ENCODE measurements around the gene EPB41L5. TPM values are rescaled to one million over a fixed set of nuclear protein-coding genes. Genes with fewer than 3 reads are reported as not detected.

The EPB41L5 gene
- total and polyA plus RNA-seq, 5 donors, result 2.5 to 19.9 (median 14.7) TPM

DNA sequence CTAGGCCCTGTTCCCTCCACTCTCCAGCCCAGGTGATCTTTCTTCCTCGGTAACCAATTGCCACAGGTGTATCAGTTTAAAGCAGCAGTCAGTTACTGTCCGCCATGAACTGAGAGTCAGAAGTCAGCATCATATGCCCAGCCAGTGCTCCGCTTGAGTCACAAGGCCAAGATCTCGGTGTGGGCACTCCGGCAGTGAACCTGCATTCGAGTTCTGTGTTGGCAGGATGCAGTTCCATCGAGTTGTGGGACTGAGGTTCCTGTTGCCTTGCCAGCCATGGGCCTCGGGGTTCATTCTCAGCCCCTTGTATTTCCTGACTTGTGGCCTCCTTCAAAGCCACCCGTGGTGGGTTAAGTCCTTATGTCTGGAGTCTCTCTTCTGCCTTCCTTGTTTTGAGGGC lies 213.4 kb downstream of the EPB41L5 start:
- no peaks in the 10 kb centered on the region for H3K9me3 ChIP-seq (ENCODE audit: control insufficient read depth, low read length)
- no peak overlapping the region for H3K4me3 ChIP-seq (ENCODE audit: low read length)
- no peak overlapping the region for H3K27ac ChIP-seq (ENCODE audit: low read length)
- DNase-seq, result no peak
- WGBS, result 85% methylated on average over 9 of the region's 9 CpGs
- intact Hi-C loops (cut with DNase I), result loop anchor here in 1 of 4 donors (10.0 kb wide), 1 partner anchor 88 kb away; no protein-coding TSS in a partner anchor
- no peaks in the 10 kb centered on the region for H3K4me1 ChIP-seq (ENCODE audit: control insufficient read depth, insufficient read depth, low read length)
- H3K27me3 ChIP-seq (ENCODE audit: control insufficient read depth, insufficient read depth), result no peaks in the 10 kb centered on the region
- ATAC-seq, result no peak

DNA sequence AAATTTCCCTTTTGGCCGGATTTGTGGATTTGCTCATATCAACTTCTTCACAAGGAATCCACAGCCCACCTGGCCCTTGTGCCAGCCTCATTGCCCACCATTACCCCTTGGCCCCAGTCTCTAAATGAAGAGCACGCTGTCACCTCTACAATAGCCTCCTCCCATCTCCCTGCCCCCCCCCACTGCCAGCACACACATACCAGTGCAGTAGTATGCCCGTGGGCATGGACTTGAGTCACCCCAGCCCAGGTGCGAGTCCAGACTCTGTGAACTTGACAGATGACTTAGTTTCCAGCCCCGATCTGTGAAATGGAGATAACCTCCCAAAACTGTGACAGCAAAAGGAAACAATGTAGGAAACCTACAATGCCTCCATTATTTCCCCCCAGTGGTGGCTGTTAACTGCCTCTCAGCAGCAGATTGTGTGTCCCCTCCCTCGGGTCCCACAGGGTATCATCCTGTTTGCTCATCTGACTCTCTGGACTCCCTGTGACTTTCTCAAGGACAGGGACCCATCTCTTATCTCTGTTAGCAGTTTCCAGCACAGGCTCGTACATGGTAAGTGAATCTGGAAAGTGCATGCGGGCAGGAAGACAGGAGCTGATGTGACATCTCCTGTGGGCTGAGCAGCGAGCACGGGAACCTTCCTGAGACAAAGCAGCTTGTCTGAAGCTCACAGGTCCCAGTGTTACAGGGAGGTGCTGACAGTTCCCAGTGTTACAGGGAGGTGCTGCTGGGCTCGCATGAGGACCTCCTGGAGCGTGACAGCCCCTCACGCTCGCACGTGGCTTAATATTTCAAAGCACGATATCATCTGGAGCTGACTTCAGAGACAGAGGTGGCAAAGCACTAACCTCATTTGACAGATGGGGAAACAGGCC lies 214.5 kb downstream of the EPB41L5 start:
- Histone ChIP-seq H3K9me3 (ENCODE audit: control insufficient read depth, low read length) (no peaks in the 10 kb centered on the region), H3K4me3 (ENCODE audit: low read length) (no peak overlapping the region), H3K27ac (ENCODE audit: low read length) (no peak overlapping the region), H3K27me3 (ENCODE audit: control insufficient read depth, insufficient read depth) (no peaks in the 10 kb centered on the region), H3K4me1 (ENCODE audit: control insufficient read depth, insufficient read depth, low read length) (no peaks in the 10 kb centered on the region)
- WGBS, result 52% methylated on average over 16 of the region's 16 CpGs
- DNase-seq (no peak), ATAC-seq (no peak)
- intact Hi-C loops (cut with DNase I), result loop anchor here in 1 of 4 donors (10.0 kb wide), 1 partner anchor 87 kb away; no protein-coding TSS in a partner anchor

DNA sequence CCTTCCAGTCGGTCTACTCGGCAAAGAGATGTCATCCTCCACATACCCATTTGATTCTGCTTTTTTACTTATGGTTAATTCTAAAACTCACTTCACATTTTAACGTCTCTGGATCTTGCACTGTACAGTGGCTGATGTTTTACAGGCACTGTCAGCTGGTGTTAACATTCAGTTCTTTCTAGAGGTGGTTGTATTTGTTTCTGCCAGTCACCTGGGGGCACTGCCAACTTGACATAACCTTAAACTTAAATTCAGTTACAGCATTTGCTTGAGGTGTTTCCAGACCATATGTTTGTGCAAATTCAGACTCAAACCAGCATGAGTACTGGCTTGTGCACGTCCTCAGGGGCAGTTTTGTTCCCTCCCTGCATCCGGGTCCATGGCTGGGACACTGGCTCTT lies 215.6 kb downstream of the EPB41L5 start:
- H3K4me3 ChIP-seq (ENCODE audit: low read length), result no peak overlapping the region
- intact Hi-C loops (cut with DNase I), result loop anchor here in 1 of 4 donors (10.0 kb wide), 1 partner anchor 86 kb away; no protein-coding TSS in a partner anchor
- no peaks in the 10 kb centered on the region for H3K27me3 ChIP-seq (ENCODE audit: control insufficient read depth, insufficient read depth)
- 61% methylated on average over 5 of the region's 5 CpGs for WGBS
- H3K4me1 ChIP-seq (ENCODE audit: control insufficient read depth, insufficient read depth, low read length), result no peaks in the 10 kb centered on the region
- H3K27ac ChIP-seq (ENCODE audit: low read length), result no peak overlapping the region
- DNase-seq, result no peak
- H3K9me3 ChIP-seq (ENCODE audit: control insufficient read depth, low read length), result no peaks in the 10 kb centered on the region
- no peak for ATAC-seq

Other genes with a start within 250 kb of the EPB41L5 start
- 10 to 100 TPM; 19.7 to 27.5 (median 21.7) TPM for gene TMEM185B, start 210.3 kb downstream of the EPB41L5 start, total RNA-seq
- gene TMEM185B, start 210.3 kb downstream of the EPB41L5 start, polyA plus RNA-seq, result 13.2 TPM
- gene RALB, start 239.8 kb downstream of the EPB41L5 start, total RNA-seq, result 10 to 100 TPM; 44.2 to 57.0 (median 48.1) TPM
- gene RALB, start 239.8 kb downstream of the EPB41L5 start, polyA plus RNA-seq, result 57.2 TPM

All from right cardiac atrium (tissue), 5 donors.